Upper lobe of left lung (tissue), 4 donors: Measurements from ENCODE around the gene TMEM174.

Experiments
- CTCF ChIP-seq, 6 experiments: fragments of 450-650 bp in 4 of 6; fragments of 200-600 bp in 2 of 6; sonication (generic) in 2 of 6; IDR thresholded peaks; one replicate each; pipeline ENCODE4 v1.5.1; 2016 to 2019; ENCODE audit warnings: antibody characterized with exemption in 6 of 6
- EP300 ChIP-seq, 4 donors: sonication (generic); formaldehyde crosslinking; IDR thresholded peaks; one replicate each; pipeline ENCODE4 v1.5.1; 2017; ENCODE audit warnings: antibody characterized with exemption in 4 of 4, control low read depth in 2 of 4
- POLR2A ChIP-seq, 4 donors: fragments of 450-650 bp; IDR thresholded peaks; one replicate each; pipeline ENCODE4 v1.5.1; 2016 to 2017; ENCODE audit warnings: antibody characterized with exemption in 4 of 4, mild to moderate bottlenecking in 2 of 4
- POLR2AphosphoS5 ChIP-seq, 2 donors: sonication (generic); formaldehyde crosslinking; IDR thresholded peaks; one replicate each; pipeline ENCODE4 v1.5.1; 2017; ENCODE audit warnings: antibody characterized with exemption in 2 of 2

GRCh38 chr5:73157414-73158303 is 15.3 kb upstream of the TMEM174 start:
- TF ChIP-seq POLR2A (IDR thresholded peaks at IDR 0.05): no peak
- TF ChIP-seq CTCF (IDR thresholded peaks at IDR 0.05): no peak
- no peak for TF ChIP-seq POLR2AphosphoS5 (IDR thresholded peaks at IDR 0.05)
- no peak for TF ChIP-seq EP300 (IDR thresholded peaks at IDR 0.05)
